Endothelial cell of hepatic sinusoid (primary cell): ENCODE data around the gene OR1J2.

Source experiments
- in situ Hi-C: cut with HindIII; loops from 2 replicates; pipeline ENCODE4 v1.10.0; 2017; ENCODE audit warnings: low sequenced_read_pairs

Gene OR1J2

DNA sequence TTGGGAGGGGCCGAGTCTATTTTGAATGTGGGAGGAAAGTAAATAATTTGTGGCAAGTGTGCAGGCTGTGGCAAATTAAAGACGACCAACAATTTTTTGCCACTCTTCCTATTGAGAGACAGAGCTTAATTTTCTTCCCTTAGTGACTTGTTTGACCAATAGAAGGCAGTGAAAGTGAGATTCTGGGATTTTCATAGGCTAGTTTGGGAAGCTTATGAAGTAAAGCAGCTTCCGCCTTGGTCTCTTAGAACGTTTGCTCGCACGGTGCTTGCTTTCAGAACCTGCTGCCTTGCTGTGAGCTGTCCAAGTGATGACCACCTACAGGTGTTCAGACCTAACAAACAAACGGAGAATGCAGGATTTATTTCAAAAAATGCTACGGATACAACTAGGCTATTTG lies 35.6 kb downstream of the OR1J2 start:
- in situ Hi-C loops, result no loop called here

DNA sequence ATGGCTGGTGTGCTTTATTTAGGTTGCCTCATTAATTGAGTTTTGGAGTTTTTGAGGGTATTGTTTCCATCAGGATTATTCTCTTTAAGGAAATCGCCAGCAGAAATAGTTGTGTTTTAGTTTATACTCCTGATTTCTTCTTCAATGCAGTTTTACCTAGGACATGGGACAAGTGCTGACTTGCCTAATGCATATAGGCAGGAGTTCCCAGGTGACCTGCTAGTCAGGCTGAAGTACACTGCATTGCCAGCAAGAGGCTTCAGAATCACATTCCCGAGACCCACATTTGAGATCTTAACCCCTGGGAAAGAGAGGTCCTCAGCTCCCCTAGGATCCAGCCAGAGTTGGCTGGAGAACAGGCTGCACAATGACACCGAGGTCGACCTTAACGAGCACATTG lies 40.8 kb downstream of the OR1J2 start:
- in situ Hi-C loops, result no loop called here

DNA sequence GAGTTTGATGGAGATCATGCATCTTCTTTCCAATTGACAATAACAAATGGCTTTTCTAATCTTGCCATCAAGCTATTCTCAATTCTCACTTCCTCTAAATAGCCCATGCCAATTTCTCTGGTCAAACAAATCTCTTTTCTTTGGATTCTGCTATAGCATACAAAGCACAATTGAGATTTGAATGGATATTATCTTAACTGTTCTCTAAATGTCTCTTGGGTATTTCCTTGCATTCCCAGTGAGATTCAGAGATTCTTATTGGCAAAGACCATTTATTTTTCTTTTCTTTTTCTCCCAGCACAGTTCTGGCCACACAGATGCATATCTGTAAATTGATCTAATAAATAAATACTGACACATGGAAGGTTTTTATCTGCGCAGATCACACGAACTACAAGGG lies 42.2 kb downstream of the OR1J2 start, which contains the start of gene OR1N2:
Gene OR1N2, plus strand, starts transcription at position 301 of the 400 bp plus-strand sequence. CDS start 100 bp downstream, outside the sequence.
- in situ Hi-C loops, result no loop called here
